Glomerular visceral epithelial cell (primary cell): ENCODE results near the gene SOBP.
"Not testable (repeated sequence)": the region's sequence is repeated elsewhere in the genome, so short reads cannot be mapped to it uniquely, and the experiment has no call there.

Source experiments
- DNase-seq: peaks from one replicate; pipeline ENCODE4 v3.0.0-alpha.2; 2016; ENCODE audit errors: extremely low spot score

SOBP gene

DNA sequence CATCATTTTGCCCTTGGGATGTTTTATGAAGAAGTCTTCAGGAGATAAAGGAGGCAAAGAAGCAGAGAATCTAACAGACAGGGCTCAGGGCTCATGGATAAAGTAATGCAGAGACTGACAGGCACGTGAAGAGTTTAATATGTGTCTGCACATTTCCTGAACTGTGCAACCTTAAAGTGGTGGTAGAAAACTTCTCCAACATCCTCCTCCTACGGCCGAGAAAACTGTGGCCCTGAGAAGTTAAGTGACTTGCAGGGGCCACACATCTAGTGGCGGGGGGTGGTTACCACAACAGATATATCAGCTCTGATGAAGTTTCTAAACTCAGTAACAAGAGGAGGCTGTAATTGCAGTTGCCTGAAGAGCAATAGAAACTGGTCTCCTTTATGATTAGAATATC lies 61.0 kb downstream of the SOBP start:
- DNase-seq: no peak

DNA sequence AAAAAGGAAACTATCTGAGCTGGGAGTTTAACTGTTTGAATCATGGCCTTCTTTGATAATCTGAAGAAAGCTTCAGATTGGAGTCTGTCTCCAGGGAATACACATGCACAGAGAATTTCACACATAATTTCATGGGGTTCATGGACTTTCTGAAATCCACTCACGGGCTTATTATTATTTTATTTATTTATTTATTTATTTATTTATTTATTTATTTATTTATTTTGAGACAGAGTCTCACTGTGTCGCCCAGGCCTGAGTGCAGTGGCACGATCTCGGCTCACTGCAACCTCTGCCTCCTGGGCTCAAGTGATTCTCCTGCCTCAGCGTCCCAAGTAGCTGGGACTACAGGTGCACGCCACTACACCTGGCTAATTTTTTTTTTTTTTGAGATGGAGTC lies 63.2 kb downstream of the SOBP start:
- DNase-seq: not testable (repeated sequence)

DNA sequence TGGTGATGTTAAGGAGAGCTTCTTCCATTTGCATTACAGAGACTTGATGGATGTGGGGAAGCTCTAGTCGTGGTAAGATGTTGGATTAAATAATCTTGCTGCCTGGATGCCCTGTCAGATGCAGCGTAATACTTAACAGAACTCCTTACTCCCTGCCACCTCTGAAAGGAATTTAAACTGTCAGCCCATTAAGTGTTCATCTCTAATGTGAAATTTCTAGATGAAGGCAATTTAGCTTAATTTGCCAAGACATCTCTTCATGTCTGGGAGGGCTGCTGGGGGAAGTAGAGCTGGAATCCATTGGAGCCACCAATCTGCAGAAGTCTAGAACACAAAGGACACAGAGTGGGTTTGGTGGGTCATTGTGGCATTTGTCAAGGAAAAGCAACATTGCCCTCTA lies 64.4 kb downstream of the SOBP start:
- no peak for DNase-seq

DNA sequence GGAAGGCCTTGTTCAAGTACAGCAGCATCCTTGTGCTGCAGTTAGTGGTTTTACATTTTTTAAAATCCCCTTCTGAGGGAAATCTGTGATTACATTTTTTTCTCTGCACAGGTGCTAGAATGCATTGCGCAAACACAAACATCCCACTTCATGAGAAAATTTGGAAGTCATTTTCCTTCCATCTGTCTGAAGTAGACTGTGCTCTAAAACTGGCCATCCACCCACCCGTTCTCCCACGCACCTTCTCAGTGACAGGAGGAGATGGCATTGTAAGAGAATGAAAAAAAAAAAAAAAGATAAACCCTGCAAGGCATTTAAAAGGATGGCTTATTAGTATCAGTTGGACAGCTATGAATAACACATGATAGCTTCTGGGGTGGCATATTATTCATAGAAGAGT lies 65.0 kb downstream of the SOBP start:
- no peak for DNase-seq

DNA sequence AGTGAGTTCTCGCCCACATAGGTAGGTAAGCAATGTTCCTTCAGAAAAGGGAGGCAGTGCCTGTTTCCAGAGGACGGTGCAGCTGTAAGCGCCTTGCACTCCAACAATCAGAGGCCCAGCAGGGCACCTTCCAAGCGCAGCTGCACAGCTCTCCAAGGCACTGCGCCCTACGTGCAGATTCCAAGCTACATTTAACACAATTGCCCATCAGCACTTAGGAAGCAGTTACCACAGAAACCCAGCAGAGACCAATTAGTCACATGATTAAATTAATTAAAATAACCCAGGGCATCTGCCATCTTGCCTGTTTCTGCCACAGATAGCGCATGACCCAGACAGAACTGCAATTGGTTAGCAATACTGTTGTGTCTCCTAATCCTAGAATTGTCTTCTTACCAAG lies 65.5 kb downstream of the SOBP start:
- no peak for DNase-seq

DNA sequence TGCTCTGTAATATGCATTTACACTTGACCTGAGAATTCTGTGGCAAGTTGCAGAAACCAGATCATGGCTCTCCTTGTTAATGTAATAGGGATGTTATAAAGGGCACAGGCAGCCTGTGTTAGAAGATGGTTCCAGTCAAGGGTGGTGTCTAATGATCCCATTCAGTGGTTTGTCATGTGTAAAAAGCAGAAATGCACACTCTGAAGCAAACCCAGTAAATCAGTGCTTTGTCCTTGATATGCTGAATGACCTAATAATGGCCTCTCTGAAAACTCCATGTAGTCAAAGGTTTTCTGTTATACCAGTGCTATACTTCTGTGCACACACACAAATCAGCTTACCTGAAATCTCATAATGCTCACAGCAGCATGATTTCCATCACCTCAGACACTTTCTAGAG lies 66.2 kb downstream of the SOBP start:
- DNase-seq: no peak

DNA sequence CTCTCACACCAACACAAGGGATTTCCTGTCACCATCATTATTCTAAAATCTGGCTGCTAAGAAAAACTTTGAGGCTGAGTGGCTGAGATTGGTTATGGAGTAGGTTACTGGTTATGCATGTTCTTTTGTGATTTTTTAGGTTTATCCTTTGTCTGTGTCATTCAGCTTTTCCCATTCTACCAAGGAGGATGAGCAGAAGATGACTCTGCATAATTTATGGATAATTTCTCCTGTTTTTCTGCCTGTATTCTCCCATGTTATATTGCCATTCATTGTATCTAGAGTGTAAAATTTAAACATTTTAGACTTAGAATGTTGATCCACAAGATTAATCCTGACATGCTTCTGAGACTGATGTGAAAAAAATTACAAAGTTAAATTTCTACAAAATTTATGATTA lies 67.8 kb downstream of the SOBP start:
- DNase-seq: no peak

DNA sequence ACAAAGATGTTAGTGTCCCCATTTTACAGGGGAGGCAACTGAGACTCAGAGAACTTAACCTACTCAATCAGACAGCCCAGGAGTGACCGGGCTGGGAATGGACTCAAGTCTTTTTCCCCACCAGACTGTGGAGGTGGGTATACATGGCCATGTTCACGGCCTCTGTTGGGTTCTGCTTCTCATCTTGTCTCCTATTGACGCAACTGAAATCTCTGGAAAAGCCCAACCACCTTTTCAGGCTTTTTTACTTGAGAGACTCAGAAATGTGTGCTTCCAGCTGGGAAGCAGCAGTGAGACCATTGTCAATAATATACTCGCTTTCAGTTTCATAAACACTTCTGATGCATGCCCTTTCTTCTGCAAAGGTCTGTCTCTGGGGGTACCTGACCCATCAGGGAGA lies 70.7 kb downstream of the SOBP start:
- DNase-seq: no peak

DNA sequence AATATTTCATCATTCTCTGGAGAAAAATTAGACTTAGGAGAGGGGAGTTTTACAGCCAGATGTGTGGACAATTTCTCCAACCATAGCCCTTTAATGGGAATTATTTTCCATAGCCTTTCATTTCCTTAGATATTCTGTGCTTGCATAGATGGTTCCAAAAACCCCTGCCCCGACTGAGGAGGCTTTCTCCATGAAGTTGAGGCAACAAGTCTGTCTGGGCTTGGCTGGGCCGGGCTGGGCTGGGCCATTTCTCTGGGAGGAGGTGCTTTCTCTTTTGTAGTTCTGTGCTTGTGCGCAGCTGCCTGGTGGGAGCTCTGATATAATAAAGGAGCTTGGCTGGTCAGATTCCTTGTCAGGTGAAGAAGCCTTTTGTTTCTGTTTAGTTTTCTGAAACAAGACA lies 71.4 kb downstream of the SOBP start:
- DNase-seq: no peak

DNA sequence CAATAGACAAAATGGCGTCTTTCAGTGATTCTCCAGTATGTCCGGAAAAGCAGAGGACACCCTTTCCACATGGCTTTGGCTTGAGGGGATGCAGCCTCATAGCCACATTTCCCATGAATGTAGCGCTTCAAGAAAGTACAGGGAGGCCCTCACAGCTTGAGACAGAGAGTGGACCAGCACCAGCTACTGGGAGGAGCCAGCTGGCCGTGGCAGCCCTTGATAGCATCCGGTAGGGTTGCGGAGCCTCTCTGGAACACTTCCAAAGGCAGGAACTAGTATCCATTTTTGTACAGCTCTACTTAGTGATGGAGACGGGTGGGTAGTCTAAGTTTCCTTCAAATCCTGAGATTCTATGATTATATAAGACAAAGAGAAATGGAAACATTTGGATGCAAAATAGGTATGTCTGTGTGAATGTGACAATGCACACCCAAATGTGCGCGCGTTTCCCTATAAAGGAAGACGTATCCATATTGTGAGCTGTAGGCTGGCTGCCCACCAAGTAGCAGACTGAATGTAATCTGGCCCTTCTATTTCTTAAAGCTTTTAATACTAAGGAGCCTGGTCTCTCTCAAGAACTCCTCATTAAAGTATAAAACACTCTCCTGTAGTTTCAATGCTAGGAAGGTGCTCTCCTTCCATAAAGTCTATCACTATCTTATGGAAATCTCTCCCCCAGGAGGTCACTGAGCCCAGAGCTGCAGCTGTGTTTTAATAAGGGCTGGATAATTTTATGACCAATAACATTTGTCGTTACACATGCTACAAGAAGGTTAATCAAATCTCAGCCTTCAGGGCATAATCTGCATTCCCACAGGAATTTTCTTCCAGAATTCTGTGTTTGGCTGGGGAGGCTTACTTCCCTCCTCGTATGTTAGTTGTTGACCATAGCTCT lies 74.0 kb downstream of the SOBP start:
- DNase-seq: no peak

DNA sequence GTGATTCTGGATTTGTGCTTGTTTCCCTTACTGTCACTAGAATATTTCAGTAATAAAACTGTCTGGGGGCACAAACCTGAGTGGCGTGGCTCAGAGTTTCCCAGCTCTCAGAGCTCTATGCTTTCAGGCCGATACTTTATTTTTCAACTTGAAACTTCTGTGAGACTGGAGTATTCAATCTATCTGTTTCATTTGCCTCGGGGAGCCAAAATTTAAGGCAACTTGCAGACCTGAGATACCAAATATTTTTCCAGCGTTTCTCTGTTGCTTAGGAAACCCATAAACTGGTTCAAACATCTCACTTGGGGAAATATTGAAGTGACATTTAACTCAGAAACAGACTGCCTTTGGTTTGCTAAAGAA lies 74.7 kb downstream of the SOBP start:
- DNase-seq: no peak

DNA sequence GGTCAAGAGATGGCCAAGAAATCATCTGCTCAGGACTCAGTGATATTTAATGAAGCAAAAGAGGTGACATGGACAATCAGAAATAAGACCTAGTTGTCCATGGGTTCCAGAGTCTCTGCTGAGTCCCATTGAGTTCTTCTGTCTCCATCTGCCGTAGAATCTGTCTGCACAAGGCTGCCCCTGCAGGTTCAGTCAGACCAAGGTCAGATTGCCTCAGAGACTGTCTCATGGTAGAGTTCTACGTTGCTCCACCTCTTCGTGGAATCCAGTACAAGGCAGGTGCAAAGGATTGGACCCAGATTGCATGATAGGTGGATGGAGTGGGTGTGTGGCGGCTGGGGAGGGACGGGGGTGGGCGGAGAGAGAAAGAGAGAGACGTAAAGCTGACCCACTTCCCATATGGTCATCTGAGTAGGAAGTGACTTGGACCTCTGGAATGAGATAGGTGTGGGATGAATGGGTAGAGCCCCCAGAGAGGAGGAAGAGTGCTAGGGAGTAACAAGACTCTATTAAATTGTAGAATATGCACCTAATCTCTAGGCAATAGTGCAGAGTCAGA lies 75.3 kb downstream of the SOBP start:
- DNase-seq: no peak

DNA sequence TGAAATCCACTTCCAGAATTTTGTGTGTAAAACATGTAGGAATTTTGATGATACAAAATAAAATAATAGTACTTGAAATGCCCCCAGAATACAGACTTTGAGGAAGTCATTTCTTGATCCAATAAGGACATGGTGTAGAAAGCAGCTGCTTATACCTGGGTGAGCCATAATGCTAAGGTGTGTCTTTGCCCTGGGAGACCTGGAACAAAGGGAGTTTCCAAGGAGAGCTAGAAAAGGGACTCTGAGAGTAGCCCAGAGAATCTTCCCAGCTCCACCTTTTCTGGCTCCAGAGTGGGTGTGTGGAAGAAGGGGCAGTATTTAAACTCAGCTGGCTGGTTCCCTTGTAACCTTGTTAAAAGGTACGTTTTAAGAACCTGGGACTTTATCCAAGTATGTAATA lies 77.7 kb downstream of the SOBP start:
- DNase-seq: no peak

DNA sequence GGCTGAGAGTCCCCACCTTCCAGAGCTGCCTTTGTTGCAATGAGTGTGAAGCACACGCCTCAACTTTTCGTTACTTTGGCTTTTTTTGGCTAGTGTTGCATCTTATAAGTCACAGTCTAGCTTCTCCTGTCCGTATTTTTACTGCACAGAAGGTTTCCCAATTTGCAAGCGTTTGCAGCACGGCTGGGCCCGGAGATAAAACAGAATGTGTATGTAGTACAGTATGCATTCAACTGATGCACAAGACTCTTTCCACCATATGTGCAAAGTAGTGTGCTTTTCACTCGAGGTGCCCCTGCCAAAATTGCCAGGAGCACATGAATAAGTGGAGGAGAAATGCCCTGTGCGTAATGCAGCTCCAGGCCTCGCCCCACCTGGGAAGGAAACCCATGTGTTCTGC lies 79.6 kb downstream of the SOBP start:
- DNase-seq: no peak

DNA sequence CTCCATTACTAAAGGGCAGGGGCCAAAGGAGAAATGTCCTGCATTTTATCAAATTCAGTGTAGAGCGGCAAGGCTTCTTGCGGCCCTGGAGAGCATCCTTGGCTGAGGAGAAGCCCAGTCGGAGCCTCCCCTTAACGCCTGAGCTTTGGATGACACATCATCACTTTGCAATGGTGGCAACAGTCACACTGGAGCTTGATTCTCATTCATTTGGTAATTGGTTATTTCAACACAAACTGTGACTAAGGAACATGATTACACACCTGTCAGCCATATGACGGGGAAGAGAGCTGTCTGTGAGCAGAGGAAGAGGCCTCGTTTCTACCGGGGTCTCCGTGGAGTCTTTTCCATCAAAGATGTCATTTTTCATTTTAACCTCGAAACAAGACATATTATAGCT lies 81.4 kb downstream of the SOBP start:
- no peak for DNase-seq

DNA sequence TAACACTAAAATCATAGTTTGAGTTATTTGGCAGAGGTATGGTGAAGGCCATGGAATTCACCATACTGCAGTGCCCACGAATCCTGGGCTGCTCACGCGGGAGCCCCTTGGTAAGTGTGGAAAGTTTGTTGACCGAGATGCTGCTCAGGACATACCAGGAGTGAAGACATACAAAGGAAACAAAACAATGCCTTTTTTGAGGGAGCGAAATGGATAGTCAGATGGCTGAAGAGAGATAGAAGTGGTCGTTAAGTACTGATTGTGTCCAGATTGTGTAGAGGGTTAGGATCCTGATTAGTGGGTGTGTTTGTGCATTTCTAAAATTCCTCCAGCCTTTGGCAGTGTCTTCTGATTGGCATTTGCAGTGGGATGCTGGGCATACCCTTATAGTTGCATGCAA lies 83.0 kb downstream of the SOBP start:
- no peak for DNase-seq

DNA sequence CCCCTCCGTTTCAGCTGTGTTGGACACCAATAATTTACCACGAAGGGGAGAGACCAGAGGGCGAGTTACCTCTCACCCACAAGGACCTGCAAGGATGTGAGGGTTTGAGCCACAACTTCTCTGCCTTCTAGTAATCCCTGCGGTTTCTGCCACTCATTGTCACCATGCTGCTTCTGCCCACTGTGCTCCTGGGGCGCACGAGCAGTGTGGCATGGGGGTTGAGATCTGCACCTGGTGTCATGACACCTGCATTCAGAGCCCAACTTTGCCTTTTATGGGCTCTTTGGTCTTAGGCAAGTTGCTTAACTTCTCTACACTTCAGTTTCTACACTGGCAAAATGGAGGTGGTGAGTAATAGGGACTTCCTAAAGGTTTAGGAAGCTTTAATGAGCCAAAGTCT lies 84.9 kb downstream of the SOBP start:
- no peak for DNase-seq

DNA sequence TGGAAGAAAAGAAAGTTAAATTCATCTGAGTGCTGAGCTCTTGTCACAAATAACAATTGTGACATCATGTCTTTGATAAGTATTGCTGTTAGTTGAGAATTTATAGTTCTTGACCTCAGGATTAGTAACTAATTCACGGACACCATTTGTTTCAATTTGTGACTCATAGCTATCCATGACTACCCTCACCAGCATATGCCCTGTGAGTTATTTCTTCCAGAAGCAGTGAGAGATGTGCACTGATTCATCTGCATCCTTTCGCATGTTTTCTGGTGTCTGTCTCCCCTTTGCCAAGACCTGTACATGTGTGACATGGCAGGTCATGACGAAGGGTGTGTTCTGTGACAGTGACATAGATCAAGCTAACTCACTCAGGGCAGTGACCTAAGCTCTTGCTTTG lies 86.9 kb downstream of the SOBP start:
- peak; percentile 69 for DNase-seq

DNA sequence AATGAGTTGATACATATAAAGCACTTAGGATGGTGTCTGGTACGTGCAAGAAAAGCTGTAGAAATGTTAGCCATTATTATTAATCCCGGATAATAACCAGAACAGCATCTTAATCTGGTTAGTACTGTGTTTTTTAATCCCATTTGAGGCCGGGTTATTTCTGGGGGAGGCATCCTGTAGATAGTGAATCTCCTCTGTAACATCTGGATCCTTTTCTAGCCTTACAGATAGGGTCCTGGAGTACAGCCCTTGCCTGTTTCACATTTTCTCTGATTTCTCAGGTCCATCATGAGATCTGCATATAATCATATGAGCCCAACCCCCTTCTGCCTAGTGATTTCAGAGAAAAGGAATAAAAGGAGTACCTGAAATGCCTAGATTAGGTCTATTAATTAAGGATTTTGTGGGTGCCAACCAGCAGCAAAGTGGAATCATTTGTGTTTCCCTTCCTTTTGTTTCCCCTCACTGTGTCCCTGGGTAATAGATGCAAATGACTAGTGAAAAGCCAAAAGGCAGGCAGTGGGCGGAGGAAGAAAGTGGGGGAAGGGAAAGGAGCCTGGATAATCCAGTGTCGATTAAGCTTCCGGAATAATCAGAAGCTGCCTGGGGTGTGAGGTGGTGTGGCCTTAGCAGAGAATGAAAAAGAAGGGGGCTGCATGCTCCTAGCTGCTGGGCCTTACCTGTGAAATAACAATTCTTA lies 88.9 kb downstream of the SOBP start:
- DNase-seq: no peak

DNA sequence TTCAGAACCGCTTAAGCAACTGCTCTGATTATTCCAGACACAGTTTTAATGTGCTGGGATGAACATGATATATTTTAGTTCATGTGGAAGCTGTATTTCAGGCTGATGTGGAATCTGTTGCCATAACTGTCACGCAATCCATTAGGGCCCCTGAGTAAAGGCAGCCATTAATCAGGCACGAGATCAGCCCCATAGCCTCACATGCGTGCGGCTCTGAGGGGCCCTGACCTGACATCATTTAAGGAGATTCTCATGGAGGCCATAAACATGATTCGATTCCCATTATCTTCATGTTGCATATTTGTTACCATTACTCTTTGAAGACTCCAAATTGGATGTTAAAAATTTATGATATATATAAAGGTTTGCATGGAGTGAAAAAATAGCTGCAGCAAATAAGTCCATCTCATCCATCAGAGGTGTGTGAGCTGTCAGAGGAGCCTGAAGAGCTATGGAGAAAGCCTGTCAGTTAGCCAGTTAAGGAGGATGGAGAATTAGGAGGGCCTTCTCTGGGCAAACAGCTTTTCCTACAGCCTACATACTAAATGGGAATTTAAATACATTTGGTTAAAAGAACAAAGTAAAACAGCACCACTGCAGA lies 89.6 kb downstream of the SOBP start:
- no peak for DNase-seq

DNA sequence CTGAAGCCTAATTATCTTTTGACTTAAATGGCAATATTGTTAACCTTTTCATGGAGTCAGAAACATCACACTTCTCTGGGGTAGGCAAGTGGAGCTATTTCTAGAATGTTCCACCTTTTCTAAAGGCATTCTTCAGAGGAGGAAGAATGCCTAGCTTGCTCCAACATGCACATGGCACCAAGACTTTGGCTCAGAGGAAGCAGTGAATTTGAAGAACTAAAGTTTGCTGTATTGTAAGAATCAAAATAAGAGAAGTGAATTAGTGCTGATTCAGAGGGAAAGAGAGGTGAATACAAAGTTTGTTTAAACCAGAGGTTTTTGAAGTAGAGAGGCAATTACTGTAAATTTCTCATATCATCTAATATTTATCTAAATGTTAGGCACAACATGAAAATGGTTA lies 92.2 kb downstream of the SOBP start:
- no peak for DNase-seq

DNA sequence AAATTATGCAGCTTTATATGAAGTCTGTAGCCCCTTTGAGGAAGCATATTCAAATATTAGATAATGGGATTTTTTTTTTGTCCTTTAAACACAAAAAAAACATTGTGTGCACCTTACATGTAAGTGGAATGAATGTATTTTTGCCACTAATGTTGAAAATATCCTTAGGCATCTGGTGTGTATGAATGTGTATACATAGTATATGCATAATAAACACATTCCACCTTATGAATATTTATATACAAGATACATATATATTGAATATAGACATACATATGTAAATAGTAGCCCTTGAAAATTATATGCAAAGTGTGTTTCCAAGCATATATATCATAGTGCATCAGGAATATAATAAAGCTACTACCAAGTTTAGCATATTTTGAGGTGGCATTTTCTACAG lies 94.8 kb downstream of the SOBP start:
- no peak for DNase-seq
